PC-9 (cell line): ENCODE results near the gene PHACTR4. TPM values are rescaled to one million over a fixed set of nuclear protein-coding genes. Genes with fewer than 3 reads are reported as not detected.
"Not testable (repeated sequence)": the region's sequence is repeated elsewhere in the genome, so short reads cannot be mapped to it uniquely, and the experiment has no call there.

ENCODE experiments used
- BruUV-seq: library from RNA; stranded (reverse); fragments of 400-500 nt; replicated peaks from 2 replicates; lab custom pipeline; 2021; lab: Mats Ljungman, UMichigan
- CTCF ChIA-PET: fragments of 300-600 bp; sonication (Branson Sonifier 250); formaldehyde crosslinking; loops from one replicate; lab custom pipeline; 2022; ENCODE audit warnings: antibody characterized with exemption; lab: Charles Lee
- POLR2A ChIA-PET: fragments of 300-600 bp; sonication (Branson Sonifier 250); formaldehyde crosslinking; loops from one replicate; lab custom pipeline; 2022; ENCODE audit warnings: antibody characterized with exemption; ENCODE audit not compliant: unreplicated experiment; lab: Charles Lee
- DNase-seq, 2 experiments: peaks; one replicate each; pipeline versions ENCODE4 v3.0.0 to v3.0.0-alpha.2; 2015 to 2022; ENCODE audit warnings: mixed read lengths in 1 of 2
- H2AFZ ChIP-seq: fragments of 200-600 bp; sonication (generic); 2 replicates; pipeline ENCODE4 v1.8.1; 2017; ENCODE audit warnings: antibody characterized with exemption
- H3F3A ChIP-seq: fragments of 200-600 bp; sonication (generic); 2 replicates; pipeline ENCODE4 v1.8.1; 2017; ENCODE audit warnings: antibody characterized with exemption, mild to moderate bottlenecking, low read depth; ENCODE audit not compliant: insufficient read depth
- H3K27ac ChIP-seq: fragments of 200-600 bp; sonication (generic); 2 replicates; pipeline ENCODE4 v1.6.1; 2016; ENCODE audit warnings: mixed run types
- H3K27me3 ChIP-seq: fragments of 200-600 bp; sonication (generic); 2 replicates; pipeline ENCODE4 v1.6.1; 2016; ENCODE audit warnings: low read depth, mixed run types; ENCODE audit not compliant: insufficient read depth
- H3K36me3 ChIP-seq: fragments of 200-600 bp; sonication (generic); 2 replicates; pipeline ENCODE4 v1.6.1; 2016; ENCODE audit warnings: low read depth, mixed run types
- H3K4me1 ChIP-seq: fragments of 200-600 bp; sonication (generic); replicated peaks from 2 replicates; pipeline ENCODE4 v1.6.1; 2016; ENCODE audit warnings: mixed run types; ENCODE audit not compliant: insufficient read depth
- H3K4me2 ChIP-seq: fragments of 200-600 bp; sonication (generic); 2 replicates; pipeline ENCODE4 v1.6.1; 2017; ENCODE audit warnings: mixed run types
- H3K4me3 ChIP-seq: fragments of 200-600 bp; sonication (generic); 2 replicates; pipeline ENCODE4 v1.6.1; 2016; ENCODE audit warnings: mixed run types
- H3K79me2 ChIP-seq: fragments of 200-600 bp; sonication (generic); 2 replicates; pipeline ENCODE4 v1.6.1; 2017; ENCODE audit warnings: low read depth, mixed run types
- H3K9me2 ChIP-seq: fragments of 200-600 bp; sonication (generic); 2 replicates; pipeline ENCODE4 v1.8.1; 2017; ENCODE audit warnings: mild to moderate bottlenecking; ENCODE audit not compliant: insufficient read depth
- H3K9me3 ChIP-seq: fragments of 200-600 bp; sonication (generic); 2 replicates; pipeline ENCODE4 v1.8.1; 2016; ENCODE audit warnings: low read depth; ENCODE audit not compliant: insufficient read depth
- H4K20me1 ChIP-seq: fragments of 200-600 bp; sonication (generic); 2 replicates; pipeline ENCODE4 v1.8.1; 2017; ENCODE audit not compliant: insufficient read depth
- CTCF ChIP-seq: fragments of 200-600 bp; sonication (generic); conservative IDR thresholded peaks from 2 replicates; pipeline ENCODE4 v1.6.1; 2017; ENCODE audit warnings: mixed run types, antibody characterized with exemption, mild to moderate bottlenecking, moderate library complexity
- EZH2 ChIP-seq: fragments of 200-600 bp; sonication (generic); IDR thresholded peaks from 2 replicates; pipeline ENCODE4 v1.8.0; 2017; ENCODE audit warnings: antibody characterized with exemption, low read depth
- intact Hi-C: fragments of 100-400 bp; cut with micrococcal nuclease; formaldehyde crosslinking; loops from one replicate; pipeline ENCODE4 v1.10.0; 2022; ENCODE audit not compliant: unreplicated experiment
- total RNA-seq: library from RNA; stranded (reverse); gene quantifications from 2 replicates; pipeline ENCODE4 v1.2.3, GENCODE V29; 2021

PHACTR4 gene
- total RNA-seq, 1 experiment from 2014 or later = 45.1 TPM

DNA sequence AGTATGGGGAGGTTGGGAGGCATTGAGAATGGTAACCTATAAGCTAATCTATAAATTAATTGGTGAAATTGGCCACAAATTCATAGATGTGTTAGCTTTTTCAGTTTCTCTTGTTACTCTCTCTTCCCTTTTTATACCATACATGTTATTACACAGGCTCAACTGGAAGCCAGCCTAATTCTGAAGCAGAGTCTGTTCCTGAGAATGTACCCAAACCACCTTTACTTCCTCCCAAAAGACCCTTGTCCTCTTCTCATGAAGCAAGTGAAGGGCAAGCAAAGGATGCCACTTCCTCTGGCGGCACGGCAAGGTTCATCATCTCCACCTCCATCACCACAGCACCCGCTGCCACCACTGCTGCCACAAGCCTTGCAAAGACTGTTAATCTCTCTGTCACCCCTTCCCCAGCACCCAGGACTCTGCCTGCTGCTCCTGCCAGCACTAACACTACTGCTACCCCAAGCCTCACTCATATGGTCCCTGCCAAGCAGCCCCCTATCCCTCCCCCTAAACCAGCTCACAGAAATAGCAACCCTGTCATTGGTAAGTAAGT, 96.8 kb downstream of the PHACTR4 start:
- Histone ChIP-seq H3K9me3 (no peaks in the 10 kb centered on the region), H3K4me2 (no peak overlapping the region), H2AFZ (no peak overlapping the region), H3K9me2 (no peaks in the 10 kb centered on the region), H4K20me1 (no peaks in the 10 kb centered on the region), H3K36me3 (no peaks in the 10 kb centered on the region), H3F3A (0 out of 2 replicates have a peak, but pooled peaks cover 2% of the 10 kb centered on the region), H3K4me1 (peaks cover 4% of the 10 kb centered on the region), H3K4me3 (no peak overlapping the region), H3K27me3 (no peaks in the 10 kb centered on the region), H3K27ac (no peak overlapping the region), H3K79me2 (no peaks in the 10 kb centered on the region)
- no peak for DNase-seq
- TF ChIP-seq EZH2 (no peak), CTCF (no peak)
- BruUV-seq = no TSS peak
- POLR2A ChIA-PET = no interaction called here
- intact Hi-C loops = no loop called here
- CTCF ChIA-PET = no interaction called here

DNA sequence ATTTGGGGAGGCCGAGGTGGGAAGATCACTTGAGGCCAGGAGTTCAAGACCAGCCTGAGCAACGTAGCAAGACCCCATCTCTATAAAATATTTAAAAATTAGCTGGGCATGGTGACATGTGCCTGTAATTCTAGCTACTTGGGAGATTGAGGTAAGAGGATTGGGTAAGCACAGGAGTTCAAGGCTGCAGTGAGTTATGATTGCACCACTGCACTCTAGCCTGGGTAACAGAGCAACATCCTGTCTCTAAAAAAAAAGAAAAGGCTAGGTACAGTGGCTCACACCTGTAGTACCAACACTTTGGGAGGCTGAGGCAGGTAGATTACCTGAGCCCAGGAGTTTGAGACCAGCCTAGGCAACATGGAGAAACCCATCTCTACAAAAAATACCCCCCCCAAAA, 100.6 kb downstream of the PHACTR4 start:
- no peak overlapping the region for H3K27ac ChIP-seq
- POLR2A ChIA-PET = interaction anchor here (0.6 kb wide), 1 partner anchor 712 kb away, joined by 18 read pairs; the partner anchor contains the start of gene SRSF4
- H3K4me3 ChIP-seq = no peak overlapping the region
- no peak for TF ChIP-seq CTCF
- no peak for TF ChIP-seq EZH2
- BruUV-seq = no TSS peak
- H3K9me3 ChIP-seq = no peaks in the 10 kb centered on the region
- no peaks in the 10 kb centered on the region for H3K36me3 ChIP-seq
- H2AFZ ChIP-seq = no peak overlapping the region
- H3K9me2 ChIP-seq = no peaks in the 10 kb centered on the region
- 0 out of 2 replicates have a peak, but pooled peaks cover 2% of the 10 kb centered on the region for H3F3A ChIP-seq
- CTCF ChIA-PET = no interaction called here
- H3K4me1 ChIP-seq = peaks cover 8% of the 10 kb centered on the region
- no peak overlapping the region for H3K4me2 ChIP-seq
- no peaks in the 10 kb centered on the region for H3K79me2 ChIP-seq
- intact Hi-C loops = loop anchor here (2.0 kb wide), 1 partner anchor 61 kb away; no protein-coding TSS in a partner anchor
- DNase-seq = no peak
- no peaks in the 10 kb centered on the region for H3K27me3 ChIP-seq
- no peaks in the 10 kb centered on the region for H4K20me1 ChIP-seq

GRCh38 chr1:28479497-28479896, 110.0 kb downstream of the PHACTR4 start:
- H3K4me2 ChIP-seq = 0 out of 2 replicates have a peak overlapping the region, but pooled peaks have one; percentile 28
- H3K9me2 ChIP-seq, H3K36me3 ChIP-seq, H3F3A ChIP-seq, CTCF ChIA-PET, H2AFZ ChIP-seq, H3K79me2 ChIP-seq, H3K27me3 ChIP-seq, H3K9me3 ChIP-seq, H4K20me1 ChIP-seq, BruUV-seq, H3K4me1 ChIP-seq, H3K4me3 ChIP-seq, intact Hi-C loops: not testable (repeated sequence)
- H3K27ac ChIP-seq = peak overlapping the region; percentile 41; the same call in 1 of the 2 replicates
- peak in 1 of 2 experiments; percentile 29 for DNase-seq
- POLR2A ChIA-PET = interaction anchor here (0.6 kb wide), 2 partner anchors 28 to 128 kb away, joined by 3 to 7 read pairs; no protein-coding TSS in a partner anchor
